Panc1 (cell line): Measurements from ENCODE around the gene KMT2B. TPM values are rescaled to one million over a fixed set of nuclear protein-coding genes. Genes with fewer than 3 reads are reported as not detected.
A peak's percentile ranks its signal among the peaks of the same experiment; 100 is the strongest.

Source experiments
- ATAC-seq: fragments of 200-7000 bp; cut with Tn5 transposase; 2 replicates; pipeline ENCODE4 v1.9.1; 2020; ENCODE audit warnings: mild to moderate bottlenecking, moderate library complexity
- BruUV-seq: library from RNA; stranded (reverse); fragments of 400-500 nt; replicated peaks from 2 replicates; lab custom pipeline; 2021; lab: Mats Ljungman, UMichigan
- CTCF ChIA-PET: fragments of 300-600 bp; sonication (Branson Sonifier 250); formaldehyde crosslinking; loops from one replicate; lab custom pipeline; 2022; ENCODE audit warnings: antibody characterized with exemption; lab: Charles Lee
- POLR2A ChIA-PET: fragments of 300-600 bp; sonication (Branson Sonifier 250); formaldehyde crosslinking; loops from one replicate; lab custom pipeline; 2022; ENCODE audit warnings: antibody characterized with exemption; lab: Charles Lee
- DNase-seq: peaks from one replicate; pipeline ENCODE4 v3.0.0-alpha.2; 2010; ENCODE audit warnings: low read depth, low spot score
- H3K27ac ChIP-seq: 2 replicates; pipeline ENCODE4 v1.5.1; 2011; ENCODE audit warnings: mild to moderate bottlenecking, low read length, inconsistent platforms
- H3K27me3 ChIP-seq: fragments of 200-500 bp; sonication (Bioruptor generic); 2 replicates; pipeline ENCODE4 v1.6.0; 2014; ENCODE audit warnings: low read length, inconsistent platforms; ENCODE audit not compliant: control insufficient read depth, insufficient read depth
- H3K36me3 ChIP-seq: fragments of 200-500 bp; sonication (Bioruptor generic); 2 replicates; pipeline ENCODE4 v1.5.1; 2014; ENCODE audit warnings: inconsistent platforms, mild to moderate bottlenecking, low read length, moderate library complexity; ENCODE audit not compliant: control insufficient read depth, insufficient read depth
- H3K4me1 ChIP-seq: 2 replicates; pipeline ENCODE4 v1.5.1; 2011; ENCODE audit warnings: inconsistent platforms, mild to moderate bottlenecking, low read length, moderate library complexity; ENCODE audit not compliant: control insufficient read depth, insufficient read depth
- H3K4me3 ChIP-seq, 2 experiments: 2 replicates each; pipeline ENCODE4 v1.5.1; 2011 to 2012; ENCODE audit warnings: low read depth in 2 of 2, low read length in 2 of 2, mild to moderate bottlenecking in 2 of 2, inconsistent platforms in 1 of 2, moderate library complexity in 1 of 2
- H3K9me3 ChIP-seq: fragments of 200-500 bp; sonication (Bioruptor generic); 2 replicates; pipeline ENCODE4 v1.5.1; 2014; ENCODE audit warnings: low read depth, mild to moderate bottlenecking, inconsistent platforms, low read length, moderate library complexity; ENCODE audit not compliant: control insufficient read depth, insufficient read depth
- CTCF ChIP-seq: fragments of 450-650 bp; IDR thresholded peaks from 2 replicates; pipeline ENCODE4 v1.5.1; 2017; ENCODE audit warnings: mild to moderate bottlenecking
- POLR2AphosphoS5 ChIP-seq: IDR thresholded peaks from 2 replicates; pipeline ENCODE4 v1.6.1; 2012; ENCODE audit warnings: mild to moderate bottlenecking, low read depth, low read length, moderate library complexity
- REST ChIP-seq, 2 experiments: IDR thresholded peaks; 2 replicates each; pipeline ENCODE4 v1.6.1; 2011 to 2012; ENCODE audit warnings: low read depth in 2 of 2, control low read depth in 1 of 2, low read length in 1 of 2, mild to moderate bottlenecking in 1 of 2, moderate library complexity in 1 of 2; ENCODE audit not compliant: insufficient read depth in 1 of 2
- SIN3A ChIP-seq: IDR thresholded peaks from 2 replicates; pipeline ENCODE4 v1.6.1; 2012; ENCODE audit warnings: low read depth, mild to moderate bottlenecking, low read length, moderate library complexity, borderline replicate concordance; ENCODE audit not compliant: insufficient read depth
- TCF7L2 ChIP-seq: IDR thresholded peaks from 2 replicates; pipeline ENCODE4 v1.6.1; 2011; ENCODE audit warnings: mild to moderate bottlenecking, low read depth, low read length, inconsistent platforms
- in situ Hi-C: cut with HindIII; loops from 2 replicates; pipeline ENCODE4 v1.10.0; 2016; ENCODE audit warnings: low sequenced_read_pairs, low pct_unique_long_range_greater_than_20kb
- intact Hi-C: fragments of 100-400 bp; cut with micrococcal nuclease; formaldehyde crosslinking; loops from one replicate; pipeline ENCODE4 v1.10.0; 2022; ENCODE audit not compliant: unreplicated experiment
- total RNA-seq: library from RNA; stranded (reverse); gene quantifications from one replicate; pipeline ENCODE4 v1.2.1, GENCODE V29; 2021; ENCODE audit not compliant: unreplicated experiment

KMT2B gene
- total RNA-seq, 1 experiment from 2014 or later = 68.8 TPM

- POLR2A ChIA-PET = interaction anchor here (0.6 kb wide), 1 partner anchor 32 kb away, joined by 9 read pairs; no protein-coding TSS in a partner anchor
- H3K9me3 ChIP-seq = no peaks in the 10 kb centered on the region
- BruUV-seq = no TSS peak
- ATAC-seq (no peak), DNase-seq (no peak)
- H3K4me1 ChIP-seq = peaks cover 11% of the 10 kb centered on the region; the same call in 1 of the 2 replicates
- H3K36me3 ChIP-seq = no peaks in the 10 kb centered on the region
- peak overlapping the region; percentile 54 to 65 for H3K4me3 ChIP-seq
- no peaks in the 10 kb centered on the region for H3K27me3 ChIP-seq
- peak overlapping the region; percentile 24; the same call in 1 of the 2 replicates for H3K27ac ChIP-seq
- intact Hi-C loops (no loop called here), in situ Hi-C loops (no loop called here)
- CTCF ChIA-PET = interaction anchor here (0.5 kb wide), 1 partner anchor 82 kb away, joined by 4 read pairs; no protein-coding TSS in a partner anchor
- TF ChIP-seq REST (IDR thresholded peaks at IDR 0.05; ENCODE audit: insufficient read depth in 1 of 2, low read depth in 2 of 2, low read length in 1 of 2) = no peak
- no peak for TF ChIP-seq POLR2AphosphoS5
- no peak for TF ChIP-seq SIN3A
- no peak for TF ChIP-seq CTCF
- no peak for TF ChIP-seq TCF7L2
Measured at GRCh38 chr19:35776102-35776788, 58.4 kb downstream of the KMT2B start.

GRCh38 chr19:35777086-35777841 lies 59.5 kb downstream of the KMT2B start:
- no peaks in the 10 kb centered on the region for H3K27me3 ChIP-seq
- no peaks in the 10 kb centered on the region for H3K9me3 ChIP-seq
- no peak for DNase-seq
- CTCF ChIA-PET = interaction anchor here (0.5 kb wide), 1 partner anchor 83 kb away, joined by 4 read pairs; no protein-coding TSS in a partner anchor
- intact Hi-C loops (no loop called here), in situ Hi-C loops (no loop called here)
- no peak for ATAC-seq
- peaks cover 11% of the 10 kb centered on the region; the same call in 1 of the 2 replicates for H3K4me1 ChIP-seq
- TF ChIP-seq POLR2AphosphoS5 (no peak), TCF7L2 (no peak), SIN3A (no peak), REST (IDR thresholded peaks at IDR 0.05; ENCODE audit: insufficient read depth in 1 of 2, low read depth in 2 of 2, low read length in 1 of 2) (no peak), CTCF (no peak)
- no peaks in the 10 kb centered on the region for H3K36me3 ChIP-seq
- POLR2A ChIA-PET = interaction anchor here (0.6 kb wide), 1 partner anchor 14 kb away, joined by 3 read pairs; no protein-coding TSS in a partner anchor
- TSS peak; percentile 74 for BruUV-seq
- no peak overlapping the region for H3K4me3 ChIP-seq
- H3K27ac ChIP-seq = no peak overlapping the region
